Duodenal mucosa (tissue), 2 donors: ENCODE data around the gene TPRG1L.

ENCODE experiments used
- H3K27ac ChIP-seq: one replicate; pipeline ENCODE4 v1.7.0; 2013; ENCODE audit warnings: low read depth, low read length
- H3K27me3 ChIP-seq, 2 donors: one replicate each; pipeline ENCODE4 v1.7.0; 2013; ENCODE audit warnings: low read length in 2 of 2, control low read depth in 1 of 2; ENCODE audit not compliant: insufficient read depth in 2 of 2, control insufficient read depth in 1 of 2
- H3K36me3 ChIP-seq, 2 donors: one replicate each; pipeline ENCODE4 v1.7.0; 2013; ENCODE audit warnings: low read length in 2 of 2, control low read depth in 1 of 2; ENCODE audit not compliant: insufficient read depth in 2 of 2, control insufficient read depth in 1 of 2
- H3K4me1 ChIP-seq, 2 donors: one replicate each; pipeline ENCODE4 v1.7.0; 2013; ENCODE audit warnings: low read length in 2 of 2, control low read depth in 1 of 2; ENCODE audit not compliant: insufficient read depth in 2 of 2, control insufficient read depth in 1 of 2
- H3K4me3 ChIP-seq, 2 donors: one replicate each; pipeline ENCODE4 v1.7.0; 2013; ENCODE audit warnings: low read length in 2 of 2, low read depth in 1 of 2
- H3K9ac ChIP-seq, 2 donors: one replicate each; pipeline ENCODE4 v1.7.0; 2013; ENCODE audit warnings: low read length in 2 of 2, low read depth in 1 of 2
- H3K9me3 ChIP-seq, 2 donors: one replicate each; pipeline ENCODE4 v1.7.0; 2013; ENCODE audit warnings: low read length in 2 of 2, control low read depth in 1 of 2; ENCODE audit not compliant: control insufficient read depth in 1 of 2

The TPRG1L gene

GRCh38 chr1:3593745-3594144 is 31.1 kb upstream of the TPRG1L start:
- no peak overlapping the region for H3K4me3 ChIP-seq
- peaks cover 9 to 15% of the 10 kb centered on the region in 2 donors for H3K4me1 ChIP-seq
- H3K27me3 ChIP-seq: no peaks in the 10 kb centered on the region
- no peak overlapping the region for H3K27ac ChIP-seq
- no peak overlapping the region for H3K9ac ChIP-seq
- no peaks in the 10 kb centered on the region for H3K36me3 ChIP-seq
- no peaks in the 10 kb centered on the region for H3K9me3 ChIP-seq

- H3K9me3 ChIP-seq: no peaks in the 10 kb centered on the region
- H3K4me3 ChIP-seq: no peak overlapping the region
- H3K9ac ChIP-seq: no peak overlapping the region
- peaks cover 9 to 16% of the 10 kb centered on the region in 2 donors for H3K4me1 ChIP-seq
- no peak overlapping the region for H3K27ac ChIP-seq
- H3K27me3 ChIP-seq: no peaks in the 10 kb centered on the region
- no peaks in the 10 kb centered on the region for H3K36me3 ChIP-seq
Measured at GRCh38 chr1:3594706-3595377, 30.0 kb upstream of the TPRG1L start.

GRCh38 chr1:3595949-3596348 is 28.9 kb upstream of the TPRG1L start:
- H3K9ac ChIP-seq: no peak overlapping the region
- no peaks in the 10 kb centered on the region for H3K9me3 ChIP-seq
- H3K27ac ChIP-seq: no peak overlapping the region
- peaks cover 9 to 16% of the 10 kb centered on the region in 2 donors for H3K4me1 ChIP-seq
- no peaks in the 10 kb centered on the region for H3K27me3 ChIP-seq
- no peaks in the 10 kb centered on the region for H3K36me3 ChIP-seq
- H3K4me3 ChIP-seq: no peak overlapping the region

- no peaks in the 10 kb centered on the region for H3K9me3 ChIP-seq
- H3K9ac ChIP-seq: no peak overlapping the region
- no peak overlapping the region for H3K4me3 ChIP-seq
- H3K36me3 ChIP-seq: no peaks in the 10 kb centered on the region
- no peaks in the 10 kb centered on the region for H3K27me3 ChIP-seq
- H3K4me1 ChIP-seq: peaks cover 9 to 16% of the 10 kb centered on the region in 2 donors
- no peak overlapping the region for H3K27ac ChIP-seq
Measured at GRCh38 chr1:3596663-3597598, 27.9 kb upstream of the TPRG1L start.

DNA sequence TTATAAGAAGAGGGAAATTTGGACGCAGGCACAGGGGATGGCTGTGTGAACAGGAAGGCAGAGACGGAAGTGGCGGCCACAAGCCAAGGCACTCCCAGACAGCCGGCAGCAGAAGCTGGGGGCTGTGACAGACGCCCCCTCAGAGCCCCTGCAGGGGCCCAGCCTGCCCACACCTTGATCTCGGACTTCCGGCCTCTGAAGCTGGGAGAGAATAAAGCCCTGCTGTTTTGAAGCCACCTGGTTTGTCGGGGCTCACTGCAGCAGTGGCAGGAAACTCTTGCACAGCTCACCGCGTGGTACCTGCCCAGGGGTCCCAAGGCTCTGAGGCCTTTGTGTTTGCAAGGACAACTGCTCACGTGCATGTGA is 27.2 kb upstream of the TPRG1L start:
- Histone ChIP-seq H3K9ac (no peak overlapping the region), H3K36me3 (no peaks in the 10 kb centered on the region), H3K9me3 (no peaks in the 10 kb centered on the region), H3K4me3 (no peak overlapping the region), H3K27me3 (no peaks in the 10 kb centered on the region), H3K4me1 (peaks cover 9 to 16% of the 10 kb centered on the region in 2 donors), H3K27ac (no peak overlapping the region)

GRCh38 chr1:3598051-3598491 is 26.7 kb upstream of the TPRG1L start:
- peaks cover 9 to 16% of the 10 kb centered on the region in 2 donors for H3K4me1 ChIP-seq
- H3K9ac ChIP-seq: no peak overlapping the region
- H3K27ac ChIP-seq: no peak overlapping the region

GRCh38 chr1:3598522-3599285 is 26.1 kb upstream of the TPRG1L start:
- peaks cover 9 to 16% of the 10 kb centered on the region in 2 donors for H3K4me1 ChIP-seq

More at GRCh38 chr1:3598051-3598491, 26.7 kb upstream of the TPRG1L start:
- no peaks in the 10 kb centered on the region for H3K36me3 ChIP-seq
- no peaks in the 10 kb centered on the region for H3K9me3 ChIP-seq
- H3K4me3 ChIP-seq: peak overlapping the region in 1 of 2 donors; percentile 21
- no peaks in the 10 kb centered on the region for H3K27me3 ChIP-seq

GRCh38 chr1:3599286-3599811 is 25.5 kb upstream of the TPRG1L start:
- no peaks in the 10 kb centered on the region for H3K9me3 ChIP-seq
- H3K4me1 ChIP-seq: peaks cover 9 to 16% of the 10 kb centered on the region in 2 donors
- H3K4me3 ChIP-seq: no peak overlapping the region
- H3K36me3 ChIP-seq: no peaks in the 10 kb centered on the region
- no peak overlapping the region for H3K27ac ChIP-seq
- H3K9ac ChIP-seq: no peak overlapping the region
- no peaks in the 10 kb centered on the region for H3K27me3 ChIP-seq

More at GRCh38 chr1:3598522-3599285, 26.1 kb upstream of the TPRG1L start:
- H3K9me3 ChIP-seq: no peaks in the 10 kb centered on the region
- H3K27me3 ChIP-seq: no peaks in the 10 kb centered on the region
- no peaks in the 10 kb centered on the region for H3K36me3 ChIP-seq
- H3K4me3 ChIP-seq: peak overlapping the region in 1 of 2 donors; percentile 21
- H3K27ac ChIP-seq: no peak overlapping the region
- no peak overlapping the region for H3K9ac ChIP-seq

- Histone ChIP-seq H3K27ac (no peak overlapping the region), H3K4me3 (no peak overlapping the region), H3K27me3 (no peaks in the 10 kb centered on the region), H3K9ac (no peak overlapping the region), H3K4me1 (peaks cover 9 to 16% of the 10 kb centered on the region in 2 donors), H3K9me3 (no peaks in the 10 kb centered on the region), H3K36me3 (no peaks in the 10 kb centered on the region)
Measured at GRCh38 chr1:3599816-3600215, 25.0 kb upstream of the TPRG1L start.
